Rectal smooth muscle tissue (tissue), 1 donor: ENCODE data around the gene DNAJC16.
"Not testable (repeated sequence)": the region's sequence is repeated elsewhere in the genome, so short reads cannot be mapped to it uniquely, and the experiment has no call there.

Experiments
- H3K27ac ChIP-seq: one replicate; pipeline ENCODE4 v1.7.0; 2013; ENCODE audit warnings: low read depth, low read length, inconsistent platforms
- H3K27me3 ChIP-seq: one replicate; pipeline ENCODE4 v1.7.0; 2013; ENCODE audit warnings: low read length; ENCODE audit not compliant: control insufficient read depth, insufficient read depth
- H3K36me3 ChIP-seq: one replicate; pipeline ENCODE4 v1.7.0; 2013; ENCODE audit warnings: low read length; ENCODE audit not compliant: control insufficient read depth, insufficient read depth
- H3K4me1 ChIP-seq: one replicate; pipeline ENCODE4 v1.7.0; 2013; ENCODE audit warnings: low read length; ENCODE audit not compliant: control insufficient read depth, insufficient read depth
- H3K4me3 ChIP-seq: one replicate; pipeline ENCODE4 v1.7.0; 2013; ENCODE audit warnings: low read length
- H3K9ac ChIP-seq: one replicate; pipeline ENCODE4 v1.7.0; 2013; ENCODE audit warnings: low read length

The DNAJC16 gene

GRCh38 chr1:15526490-15527339 lies at the start of gene DNAJC16:
TSS of gene DNAJC16 (plus strand) at chr1:15526848. CDS start at chr1:15529106, 2,258 bp downstream.
- peaks cover 2% of the 10 kb centered on the region for H3K36me3 ChIP-seq
- peak within 1 kb of the TSS; percentile 93 for H3K4me3 ChIP-seq
- H3K4me1 ChIP-seq: peaks cover 22% of the 10 kb centered on the region
- H3K27me3 ChIP-seq: no peaks in the 10 kb centered on the region
- H3K27ac ChIP-seq: peak within 1 kb of the TSS; percentile 100
- peak within 1 kb of the TSS; percentile 92 for H3K9ac ChIP-seq

DNA sequence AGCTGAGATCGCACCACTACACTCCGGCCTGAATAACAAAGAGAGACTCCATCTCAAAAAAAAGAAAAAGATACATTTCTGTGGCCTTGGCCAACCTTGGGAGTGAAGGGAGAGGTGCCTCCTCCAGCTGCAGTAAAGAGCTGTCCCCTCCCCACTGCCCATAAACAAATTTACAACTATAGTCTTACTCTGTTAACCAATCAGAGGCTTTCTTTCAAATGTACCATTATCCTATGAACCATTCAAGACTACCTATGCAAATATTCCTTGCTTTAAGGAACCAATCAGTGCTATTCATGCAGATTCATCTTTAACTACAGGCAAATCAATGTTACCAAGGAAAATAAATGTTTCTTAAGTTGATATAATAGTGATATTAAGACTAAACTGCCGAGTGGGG lies 49.7 kb upstream of the DNAJC16 start:
- Histone ChIP-seq H3K9ac (no peak overlapping the region), H3K4me3 (no peak overlapping the region), H3K4me1 (no peaks in the 10 kb centered on the region), H3K27me3 (no peaks in the 10 kb centered on the region), H3K27ac (no peak overlapping the region), H3K36me3 (no peaks in the 10 kb centered on the region)

DNA sequence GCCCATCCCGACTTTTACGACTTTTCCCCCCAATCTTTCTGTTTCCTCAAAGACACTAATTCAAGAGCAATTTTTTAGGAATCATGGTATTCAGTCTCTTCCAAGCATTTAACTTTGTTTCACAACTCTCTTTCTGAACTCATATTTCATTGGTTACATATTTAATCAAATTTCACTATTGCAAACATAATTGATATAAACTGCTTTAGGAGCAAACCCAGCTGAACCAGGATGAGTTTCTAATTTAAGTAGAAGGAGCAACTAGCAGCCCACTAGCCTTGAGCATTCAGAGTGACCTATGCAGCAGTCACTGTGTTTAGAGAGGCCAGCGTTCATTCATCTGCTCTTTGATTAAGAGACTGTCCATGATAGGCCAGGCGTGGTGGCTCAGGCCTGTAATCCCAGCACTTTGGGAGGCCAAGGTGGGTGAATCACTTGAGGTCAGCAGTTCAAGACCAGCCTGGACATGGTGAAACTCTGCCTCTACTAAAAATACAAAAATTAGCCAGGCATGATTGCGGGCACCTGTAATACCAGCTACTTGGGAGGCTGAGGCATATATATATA lies 48.9 kb upstream of the DNAJC16 start:
- no peaks in the 10 kb centered on the region for H3K27me3 ChIP-seq
- no peak overlapping the region for H3K4me3 ChIP-seq
- H3K36me3 ChIP-seq: no peaks in the 10 kb centered on the region
- no peaks in the 10 kb centered on the region for H3K4me1 ChIP-seq
- no peak overlapping the region for H3K9ac ChIP-seq
- no peak overlapping the region for H3K27ac ChIP-seq

DNA sequence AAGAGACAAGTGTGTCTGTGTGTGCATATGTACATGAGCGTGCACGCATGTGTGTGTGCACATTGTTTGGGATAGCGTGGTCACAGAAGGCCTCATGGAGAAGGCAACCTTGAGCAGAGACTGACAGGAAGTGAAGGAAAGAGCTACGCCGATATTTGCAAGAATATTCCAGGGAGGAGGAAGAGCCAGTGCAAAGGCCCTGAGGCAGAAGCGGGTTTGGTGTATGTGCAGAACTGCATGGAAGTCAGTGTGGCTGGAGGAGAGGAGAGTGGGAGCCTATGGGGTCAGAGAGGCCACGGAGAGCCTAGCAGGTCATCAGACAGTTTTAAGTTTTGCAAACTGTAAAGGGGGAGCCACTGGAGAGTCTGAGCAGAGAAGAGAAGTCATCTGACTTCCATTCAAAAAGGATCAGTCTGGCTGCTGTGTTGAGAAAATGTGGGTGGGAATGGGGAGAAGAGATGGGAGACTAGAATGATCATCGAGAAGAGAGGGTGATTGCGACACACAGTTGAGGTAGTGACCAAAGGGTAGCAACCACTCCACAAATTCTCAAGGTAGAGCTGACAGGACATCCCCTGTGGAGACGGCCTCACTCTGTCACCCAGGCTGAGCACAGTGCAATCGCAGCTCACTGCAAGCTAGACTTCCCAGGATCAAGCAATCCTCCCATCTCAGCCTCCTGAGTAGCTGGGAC lies 46.8 kb upstream of the DNAJC16 start:
- no peak overlapping the region for H3K27ac ChIP-seq

DNA sequence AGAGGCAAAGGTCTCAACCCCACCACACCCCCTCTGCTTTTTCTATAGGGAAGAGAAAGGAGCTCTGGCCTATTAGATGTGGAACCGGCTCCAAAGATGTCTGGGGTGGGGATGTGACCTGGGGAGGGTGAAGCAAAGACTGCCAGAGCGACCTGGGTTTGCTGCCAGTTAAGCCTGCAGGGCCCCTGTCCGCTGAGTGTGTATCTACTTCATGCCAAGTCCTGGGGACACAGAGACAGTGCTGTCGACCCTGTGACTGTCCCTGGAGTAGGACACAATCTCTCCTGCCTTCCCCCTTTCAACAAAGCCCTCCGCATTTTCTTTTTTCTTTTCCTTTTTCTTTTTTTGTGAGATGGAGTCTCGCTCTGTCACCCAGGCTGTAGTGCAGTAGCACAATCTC lies 44.2 kb upstream of the DNAJC16 start:
- not testable (repeated sequence) for H3K27me3 ChIP-seq, H3K4me1 ChIP-seq, H3K9ac ChIP-seq, H3K36me3 ChIP-seq, H3K27ac ChIP-seq, H3K4me3 ChIP-seq

More for the DNA sequence above, 46.8 kb upstream of the DNAJC16 start:
- Histone ChIP-seq H3K4me1 (no peaks in the 10 kb centered on the region), H3K4me3 (no peak overlapping the region), H3K9ac (no peak overlapping the region), H3K36me3 (no peaks in the 10 kb centered on the region), H3K27me3 (no peaks in the 10 kb centered on the region)

DNA sequence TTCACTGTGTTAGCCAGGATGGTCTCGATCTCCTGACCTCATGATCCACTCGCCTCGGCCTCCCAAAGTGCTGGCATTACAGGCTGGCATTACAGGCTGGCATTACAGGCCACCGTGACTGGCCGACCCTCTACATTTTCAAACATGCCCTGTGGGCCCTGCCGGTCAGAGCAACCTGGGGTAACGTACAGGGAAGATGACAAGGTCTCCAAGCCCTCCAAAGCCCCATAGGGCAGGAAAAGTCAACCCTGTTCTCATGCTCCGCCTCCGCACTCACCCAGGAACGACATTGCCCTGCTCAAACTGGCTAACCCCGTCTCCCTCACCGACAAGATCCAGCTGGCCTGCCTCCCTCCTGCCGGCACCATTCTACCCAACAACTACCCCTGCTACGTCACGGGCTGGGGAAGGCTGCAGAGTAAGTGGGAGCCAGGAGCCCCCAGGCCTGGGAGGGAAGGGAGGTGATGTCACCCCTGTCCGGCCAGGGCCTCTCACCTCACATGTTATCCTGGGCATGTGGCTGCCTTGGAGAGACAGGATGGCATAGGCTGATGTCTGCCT lies 43.6 kb upstream of the DNAJC16 start:
- H3K9ac ChIP-seq, H3K4me1 ChIP-seq, H3K4me3 ChIP-seq, H3K27me3 ChIP-seq, H3K27ac ChIP-seq, H3K36me3 ChIP-seq: not testable (repeated sequence)

DNA sequence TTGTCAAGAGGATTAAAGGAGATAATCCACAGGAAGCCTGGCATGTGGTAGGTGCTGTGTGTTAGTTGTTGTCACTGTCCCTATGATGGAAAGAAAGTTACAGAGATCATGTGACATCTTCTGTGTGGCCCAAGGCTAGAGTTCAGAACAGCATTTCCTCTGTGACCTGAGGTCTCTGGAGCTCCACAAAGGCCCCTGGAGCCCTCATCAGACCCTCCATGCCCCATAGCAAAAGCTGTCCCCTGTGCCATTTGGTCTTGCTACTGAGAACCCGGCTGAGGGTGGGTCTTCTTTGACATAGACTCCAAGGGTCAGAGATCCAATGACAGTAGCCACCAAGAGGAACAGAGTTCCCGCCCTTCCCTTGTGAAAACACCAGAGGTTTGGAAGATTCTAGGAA lies 42.7 kb upstream of the DNAJC16 start:
- Histone ChIP-seq H3K27ac (no peak overlapping the region), H3K27me3 (no peaks in the 10 kb centered on the region), H3K36me3 (no peaks in the 10 kb centered on the region), H3K4me3 (no peak overlapping the region), H3K9ac (no peak overlapping the region), H3K4me1 (no peaks in the 10 kb centered on the region)

GRCh38 chr1:15484443-15484842 lies 42.2 kb upstream of the DNAJC16 start:
- not testable (repeated sequence) for H3K36me3 ChIP-seq, H3K27ac ChIP-seq

DNA sequence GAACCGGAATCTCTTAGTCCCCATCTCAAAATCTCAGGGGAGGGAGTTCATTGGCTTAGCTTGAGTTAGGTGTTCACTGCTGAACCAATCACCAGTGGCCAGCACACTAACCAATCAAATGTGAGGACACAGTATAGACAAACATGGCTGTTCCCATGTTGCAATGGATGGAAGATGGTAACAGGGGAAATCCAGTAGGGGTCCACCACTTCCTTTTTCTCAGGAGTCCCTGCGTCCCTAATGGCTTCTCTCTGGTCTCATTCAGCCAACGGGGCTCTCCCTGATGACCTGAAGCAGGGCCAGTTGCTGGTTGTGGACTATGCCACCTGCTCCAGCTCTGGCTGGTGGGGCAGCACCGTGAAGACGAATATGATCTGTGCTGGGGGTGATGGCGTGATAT lies 41.0 kb upstream of the DNAJC16 start:
- Histone ChIP-seq H3K27me3 (no peaks in the 10 kb centered on the region), H3K4me3 (no peak overlapping the region), H3K9ac (no peak overlapping the region)

More at GRCh38 chr1:15484443-15484842, 42.2 kb upstream of the DNAJC16 start:
- H3K4me3 ChIP-seq, H3K27me3 ChIP-seq, H3K9ac ChIP-seq, H3K4me1 ChIP-seq: not testable (repeated sequence)

DNA sequence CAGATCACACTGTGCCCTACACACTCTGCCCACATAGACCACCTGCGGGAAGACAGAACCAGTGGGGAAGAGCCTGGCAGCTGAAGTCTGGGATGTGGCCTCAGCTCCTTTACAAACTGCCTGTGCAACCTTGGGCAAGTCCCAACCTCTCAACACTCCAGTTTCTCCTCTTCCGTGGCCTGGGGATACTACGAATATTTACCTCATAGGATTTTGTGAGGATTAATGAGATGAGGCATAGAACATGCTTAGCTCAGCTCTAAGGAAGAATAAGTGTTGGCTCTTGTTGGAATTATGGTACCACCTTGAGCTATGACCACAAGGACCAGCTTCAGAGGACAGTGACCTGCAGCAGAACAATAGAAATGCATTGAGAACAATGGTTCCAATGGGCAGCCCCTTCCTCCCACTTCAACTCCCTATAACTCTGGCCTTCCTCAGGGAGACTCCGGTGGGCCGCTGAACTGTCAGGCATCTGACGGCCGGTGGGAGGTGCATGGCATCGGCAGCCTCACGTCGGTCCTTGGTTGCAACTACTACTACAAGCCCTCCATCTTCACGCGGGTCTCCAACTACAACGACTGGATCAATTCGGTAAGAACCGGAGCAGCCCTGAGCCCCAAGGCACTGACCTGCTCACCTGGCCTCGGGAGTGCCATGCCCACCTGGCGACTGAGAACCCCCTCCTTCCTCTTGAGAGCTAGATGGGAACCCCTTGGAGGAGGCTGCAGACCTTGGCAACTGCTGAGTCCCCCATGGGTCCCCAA lies 39.6 kb upstream of the DNAJC16 start:
- H3K27me3 ChIP-seq, H3K4me3 ChIP-seq, H3K27ac ChIP-seq, H3K9ac ChIP-seq, H3K4me1 ChIP-seq, H3K36me3 ChIP-seq: not testable (repeated sequence)

More for the DNA sequence above, 41.0 kb upstream of the DNAJC16 start:
- H3K27ac ChIP-seq: no peak overlapping the region
- no peaks in the 10 kb centered on the region for H3K36me3 ChIP-seq
- no peaks in the 10 kb centered on the region for H3K4me1 ChIP-seq

- peaks cover 7% of the 10 kb centered on the region for H3K36me3 ChIP-seq
- no peak overlapping the region for H3K4me3 ChIP-seq
- H3K9ac ChIP-seq: no peak overlapping the region
- no peaks in the 10 kb centered on the region for H3K4me1 ChIP-seq
- no peaks in the 10 kb centered on the region for H3K27me3 ChIP-seq
- H3K27ac ChIP-seq: no peak overlapping the region
These were observed 38.3 kb upstream of the DNAJC16 start for GRCh38 chr1:15488371-15488770.
